Chondrocyte (in vitro differentiated cells): ENCODE measurements around the gene GTF2F2. TPM values are rescaled to one million over a fixed set of nuclear protein-coding genes. Genes with fewer than 3 reads are reported as not detected.

Experiments used
- DNase-seq: peaks from one replicate; pipeline ENCODE4 v3.0.0; 2021; ENCODE audit warnings: mixed read lengths, low spot score
- H3K27ac Mint-ChIP-seq: one replicate; pipeline ENCODE4 v1.8.0; 2021; ENCODE audit warnings: mild to moderate bottlenecking, moderate library complexity, mixed read lengths; ENCODE audit not compliant: unreplicated experiment
- H3K27me3 Mint-ChIP-seq: 2 replicates; pipeline ENCODE4 v1.8.0; 2021; ENCODE audit warnings: low read depth, mixed read lengths
- H3K36me3 Mint-ChIP-seq: 2 replicates; pipeline ENCODE4 v1.8.0; 2021; ENCODE audit warnings: low read depth, mixed read lengths
- H3K4me1 Mint-ChIP-seq: 2 replicates; pipeline ENCODE4 v1.8.0; 2021; ENCODE audit warnings: low read depth, mild to moderate bottlenecking, mixed read lengths
- H3K4me3 Mint-ChIP-seq: one replicate; pipeline ENCODE4 v1.8.0; 2021; ENCODE audit warnings: mild to moderate bottlenecking, moderate library complexity, mixed read lengths; ENCODE audit not compliant: unreplicated experiment
- H3K9me3 Mint-ChIP-seq: 2 replicates; pipeline ENCODE4 v1.8.0; 2021; ENCODE audit warnings: low read depth, mixed read lengths
- total RNA-seq: library from RNA; stranded (reverse); gene quantifications from 3 replicates; pipeline ENCODE4 v1.2.1, GENCODE V29; 2021
- TF ChIP-seq, protein P1 (sequence below): fragments of 200-600 bp; sonication (generic); IDR thresholded peaks from 2 replicates; pipeline ENCODE4 v1.5.0; 2021; ENCODE audit warnings: antibody characterized with exemption, mild to moderate bottlenecking, moderate library complexity

Gene GTF2F2
- total RNA-seq, 1 donor from 2014 or later: 15.6 TPM

DNA sequence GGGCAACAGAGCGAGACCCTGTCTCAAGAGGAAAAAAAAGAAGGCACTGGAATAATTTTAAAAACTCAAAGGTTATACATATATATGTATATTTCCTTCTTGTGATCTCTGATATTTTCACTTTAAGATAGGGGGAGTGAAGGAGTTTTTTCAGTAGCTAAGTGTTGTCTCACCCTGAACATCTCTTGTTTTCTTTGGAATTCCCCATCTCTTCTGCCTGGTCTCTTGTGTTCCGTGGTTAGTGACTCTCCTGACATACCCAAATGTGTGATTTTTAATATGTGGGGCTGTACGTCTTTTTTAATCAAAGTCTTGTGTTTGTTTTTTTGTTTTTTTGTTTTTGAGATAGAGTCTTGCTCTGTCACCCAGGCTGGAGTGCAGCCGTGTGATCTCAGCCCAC lies 95.9 kb downstream of the GTF2F2 start:
- DNase-seq: no peak
- H3K9me3 Mint-ChIP-seq: no peaks in the 10 kb centered on the region
- H3K4me3 Mint-ChIP-seq: no peak overlapping the region
- TF ChIP-seq, protein P1, sequence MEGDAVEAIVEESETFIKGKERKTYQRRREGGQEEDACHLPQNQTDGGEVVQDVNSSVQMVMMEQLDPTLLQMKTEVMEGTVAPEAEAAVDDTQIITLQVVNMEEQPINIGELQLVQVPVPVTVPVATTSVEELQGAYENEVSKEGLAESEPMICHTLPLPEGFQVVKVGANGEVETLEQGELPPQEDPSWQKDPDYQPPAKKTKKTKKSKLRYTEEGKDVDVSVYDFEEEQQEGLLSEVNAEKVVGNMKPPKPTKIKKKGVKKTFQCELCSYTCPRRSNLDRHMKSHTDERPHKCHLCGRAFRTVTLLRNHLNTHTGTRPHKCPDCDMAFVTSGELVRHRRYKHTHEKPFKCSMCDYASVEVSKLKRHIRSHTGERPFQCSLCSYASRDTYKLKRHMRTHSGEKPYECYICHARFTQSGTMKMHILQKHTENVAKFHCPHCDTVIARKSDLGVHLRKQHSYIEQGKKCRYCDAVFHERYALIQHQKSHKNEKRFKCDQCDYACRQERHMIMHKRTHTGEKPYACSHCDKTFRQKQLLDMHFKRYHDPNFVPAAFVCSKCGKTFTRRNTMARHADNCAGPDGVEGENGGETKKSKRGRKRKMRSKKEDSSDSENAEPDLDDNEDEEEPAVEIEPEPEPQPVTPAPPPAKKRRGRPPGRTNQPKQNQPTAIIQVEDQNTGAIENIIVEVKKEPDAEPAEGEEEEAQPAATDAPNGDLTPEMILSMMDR: no peak
- peaks cover 4% of the 10 kb centered on the region for H3K36me3 Mint-ChIP-seq
- H3K27ac Mint-ChIP-seq: no peak overlapping the region
- H3K4me1 Mint-ChIP-seq: peaks cover 51% of the 10 kb centered on the region
- no peaks in the 10 kb centered on the region for H3K27me3 Mint-ChIP-seq

DNA sequence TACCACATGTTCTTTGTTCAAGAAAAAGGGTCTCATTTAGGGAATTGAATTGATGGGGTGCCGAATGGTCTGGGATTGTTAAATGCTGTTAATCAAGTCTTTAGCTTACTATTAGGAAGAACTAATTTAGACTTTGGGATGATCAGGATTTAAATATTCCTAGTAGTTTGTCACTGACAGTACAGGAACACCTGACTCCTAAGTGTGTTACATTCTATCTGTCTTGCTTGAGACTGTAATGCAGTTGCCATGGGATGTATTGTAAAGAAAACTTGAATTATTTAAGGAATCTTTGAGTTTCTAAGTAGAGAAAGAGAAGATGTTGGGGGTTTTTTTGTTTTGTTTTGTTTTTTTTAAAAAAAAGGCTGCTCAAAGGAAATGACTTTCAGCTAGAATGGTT lies 98.4 kb downstream of the GTF2F2 start:
- peaks cover 55% of the 10 kb centered on the region for H3K4me1 Mint-ChIP-seq
- peak overlapping the region; percentile 70 for H3K27ac Mint-ChIP-seq
- no peaks in the 10 kb centered on the region for H3K27me3 Mint-ChIP-seq
- peaks cover 2% of the 10 kb centered on the region for H3K36me3 Mint-ChIP-seq
- no peak overlapping the region for H3K4me3 Mint-ChIP-seq
- no peak for DNase-seq
- TF ChIP-seq, protein P1: no peak
- no peaks in the 10 kb centered on the region for H3K9me3 Mint-ChIP-seq

DNA sequence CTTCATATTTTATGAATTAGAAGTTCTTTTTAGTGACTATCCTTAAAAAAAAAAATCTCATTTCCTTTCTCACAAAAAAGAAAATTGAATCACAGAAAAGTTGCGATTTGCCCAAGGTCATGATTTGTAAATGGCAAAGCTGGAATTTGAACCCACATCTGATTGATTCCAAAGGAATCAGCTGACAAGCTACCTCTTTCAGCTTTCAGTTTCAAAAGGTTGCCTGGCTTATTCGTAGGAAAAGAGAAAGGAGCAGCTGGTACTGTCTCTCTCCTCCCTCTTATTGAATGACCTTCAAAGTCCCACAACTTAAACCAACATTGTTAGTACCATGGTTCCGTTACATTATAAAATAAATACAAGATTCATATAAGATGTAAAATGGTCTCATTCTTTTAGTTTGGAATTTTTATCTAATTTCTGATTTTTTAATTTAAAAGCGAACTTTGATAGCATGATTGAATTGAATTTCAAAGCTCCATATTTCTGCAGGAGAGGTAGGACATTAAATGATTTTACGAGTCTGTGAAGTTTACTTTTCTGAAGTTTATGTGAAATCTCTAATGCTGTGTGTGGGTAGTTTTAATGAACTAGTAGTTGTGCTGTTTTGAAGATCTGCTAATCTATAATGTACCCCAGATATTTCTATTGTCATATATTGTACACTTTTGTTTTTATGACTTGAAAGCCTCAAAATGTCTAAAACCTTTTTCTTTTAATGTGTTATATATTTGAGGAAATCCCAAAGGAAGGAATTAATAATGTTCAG lies 99.0 kb downstream of the GTF2F2 start:
- Mint-ChIP-seq H3K36me3 (peaks cover 2% of the 10 kb centered on the region), H3K4me3 (no peak overlapping the region)

DNA sequence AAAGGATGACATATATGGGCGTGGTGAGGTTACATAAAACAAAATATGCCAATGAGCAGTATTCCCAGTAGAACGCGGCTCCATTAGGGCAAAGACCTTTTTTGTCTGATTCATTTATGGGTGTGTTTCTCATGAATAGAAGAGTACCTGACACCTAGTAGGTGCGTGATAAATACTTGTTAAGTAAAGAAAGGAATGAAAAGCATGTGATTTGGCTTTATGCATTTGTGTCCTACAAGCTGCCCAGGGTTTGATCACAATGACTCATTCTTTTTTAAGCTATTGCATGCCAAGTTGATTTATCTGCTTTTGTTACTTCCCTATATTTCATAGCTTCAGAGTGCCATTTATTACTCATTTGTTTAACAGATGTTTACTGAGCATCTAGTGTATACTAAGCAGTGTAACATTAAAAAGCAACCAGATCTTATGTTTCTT lies 99.6 kb downstream of the GTF2F2 start:
- Mint-ChIP-seq H3K27me3 (no peaks in the 10 kb centered on the region), H3K27ac (peak overlapping the region; percentile 66), H3K9me3 (no peaks in the 10 kb centered on the region), H3K4me1 (peaks cover 56% of the 10 kb centered on the region), H3K36me3 (peaks cover 2% of the 10 kb centered on the region), H3K4me3 (no peak overlapping the region)
- TF ChIP-seq, protein P1: no peak
- no peak for DNase-seq

More for the DNA sequence above, 99.0 kb downstream of the GTF2F2 start:
- Mint-ChIP-seq H3K27ac (peak overlapping the region; percentile 70), H3K27me3 (no peaks in the 10 kb centered on the region), H3K4me1 (peaks cover 56% of the 10 kb centered on the region), H3K9me3 (no peaks in the 10 kb centered on the region)
- DNase-seq: no peak
- TF ChIP-seq, protein P1: no peak

DNA sequence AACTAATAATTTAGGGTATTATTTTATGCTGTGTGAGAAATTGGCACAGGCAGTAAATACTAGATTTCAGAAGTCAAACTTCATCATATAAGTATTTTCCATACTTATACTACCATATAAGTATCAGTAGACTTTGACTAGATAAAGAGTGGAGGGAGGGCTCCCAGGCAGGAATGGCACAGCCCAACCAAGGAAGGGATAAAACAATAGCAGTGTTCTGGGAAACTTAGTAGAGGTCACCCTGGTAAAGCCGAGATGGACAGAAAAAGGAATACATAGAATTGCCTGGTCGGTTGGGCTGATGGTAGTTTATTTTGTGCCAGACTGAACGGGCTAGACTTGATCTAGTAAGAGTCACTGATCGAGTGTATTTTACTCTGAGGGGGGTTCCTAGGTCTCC lies 100.1 kb downstream of the GTF2F2 start:
- TF ChIP-seq, protein P1: no peak
- Mint-ChIP-seq H3K27me3 (no peaks in the 10 kb centered on the region), H3K27ac (peak overlapping the region; percentile 66), H3K4me3 (no peak overlapping the region), H3K9me3 (no peaks in the 10 kb centered on the region), H3K4me1 (peaks cover 56% of the 10 kb centered on the region), H3K36me3 (peaks cover 2% of the 10 kb centered on the region)
- no peak for DNase-seq
